ENCODE measurements around the gene NINL.

GRCh38 chr20:25424536-25424935 lies 160.8 kb downstream of the NINL start:
- no peak for TF ChIP-seq POLR2A (IDR thresholded peaks at IDR 0.05)
- TF ChIP-seq CTCF (IDR thresholded peaks at IDR 0.05), result no peak
